HL-60 (cell line): Measurements from ENCODE around the gene KLF2.

Source experiments
- SPI1 ChIP-seq: IDR thresholded peaks from 2 replicates; pipeline ENCODE4 v1.6.1; 2012; ENCODE audit warnings: low read depth, mild to moderate bottlenecking, borderline replicate concordance
- TF ChIP-seq, protein P1 (sequence below): IDR thresholded peaks from one replicate; pipeline ENCODE4 v1.5.1; 2011; ENCODE audit warnings: low read length, control low read depth, inconsistent platforms; ENCODE audit not compliant: insufficient read depth
- TF ChIP-seq, protein P2 (sequence below): IDR thresholded peaks from 2 replicates; pipeline ENCODE4 v1.6.1; 2012; ENCODE audit warnings: low read depth; ENCODE audit not compliant: insufficient replicate concordance

DNA sequence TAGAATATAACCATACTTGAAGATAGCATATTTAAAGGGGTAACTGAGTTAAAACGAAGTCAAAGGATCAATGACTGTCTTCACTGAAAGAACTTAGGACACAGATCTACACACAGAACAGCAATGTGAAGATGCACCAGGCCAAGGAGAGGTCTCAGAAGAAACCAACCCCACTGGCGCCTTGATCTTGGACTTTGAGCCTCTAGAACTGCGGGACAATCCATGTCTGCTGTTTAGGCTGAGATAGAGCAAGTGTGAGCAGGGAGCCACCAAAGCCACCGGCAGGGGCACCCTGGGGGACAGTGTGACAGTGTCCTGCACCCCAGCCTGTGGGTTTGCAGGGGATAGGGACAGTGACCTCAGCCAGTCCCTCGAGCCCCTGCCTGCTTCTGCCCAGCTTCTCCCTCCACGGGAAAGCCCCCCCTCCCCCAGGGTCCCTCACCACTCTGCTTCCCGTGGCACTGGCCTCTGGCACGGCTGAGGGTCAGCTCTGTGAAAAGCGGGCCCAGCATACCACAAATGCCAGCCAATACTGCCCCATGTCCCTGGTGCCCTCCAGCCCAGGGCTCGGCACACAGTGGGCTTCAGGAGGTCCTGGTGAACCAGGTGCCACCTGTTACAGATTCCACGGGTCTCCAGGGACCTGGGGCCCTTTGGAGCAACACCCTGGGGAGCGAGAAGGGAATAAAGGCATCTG, 40.8 kb downstream of the KLF2 start:
- TF ChIP-seq, protein P1, sequence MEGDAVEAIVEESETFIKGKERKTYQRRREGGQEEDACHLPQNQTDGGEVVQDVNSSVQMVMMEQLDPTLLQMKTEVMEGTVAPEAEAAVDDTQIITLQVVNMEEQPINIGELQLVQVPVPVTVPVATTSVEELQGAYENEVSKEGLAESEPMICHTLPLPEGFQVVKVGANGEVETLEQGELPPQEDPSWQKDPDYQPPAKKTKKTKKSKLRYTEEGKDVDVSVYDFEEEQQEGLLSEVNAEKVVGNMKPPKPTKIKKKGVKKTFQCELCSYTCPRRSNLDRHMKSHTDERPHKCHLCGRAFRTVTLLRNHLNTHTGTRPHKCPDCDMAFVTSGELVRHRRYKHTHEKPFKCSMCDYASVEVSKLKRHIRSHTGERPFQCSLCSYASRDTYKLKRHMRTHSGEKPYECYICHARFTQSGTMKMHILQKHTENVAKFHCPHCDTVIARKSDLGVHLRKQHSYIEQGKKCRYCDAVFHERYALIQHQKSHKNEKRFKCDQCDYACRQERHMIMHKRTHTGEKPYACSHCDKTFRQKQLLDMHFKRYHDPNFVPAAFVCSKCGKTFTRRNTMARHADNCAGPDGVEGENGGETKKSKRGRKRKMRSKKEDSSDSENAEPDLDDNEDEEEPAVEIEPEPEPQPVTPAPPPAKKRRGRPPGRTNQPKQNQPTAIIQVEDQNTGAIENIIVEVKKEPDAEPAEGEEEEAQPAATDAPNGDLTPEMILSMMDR: no peak
- no peak for TF ChIP-seq SPI1
- TF ChIP-seq, protein P2, sequence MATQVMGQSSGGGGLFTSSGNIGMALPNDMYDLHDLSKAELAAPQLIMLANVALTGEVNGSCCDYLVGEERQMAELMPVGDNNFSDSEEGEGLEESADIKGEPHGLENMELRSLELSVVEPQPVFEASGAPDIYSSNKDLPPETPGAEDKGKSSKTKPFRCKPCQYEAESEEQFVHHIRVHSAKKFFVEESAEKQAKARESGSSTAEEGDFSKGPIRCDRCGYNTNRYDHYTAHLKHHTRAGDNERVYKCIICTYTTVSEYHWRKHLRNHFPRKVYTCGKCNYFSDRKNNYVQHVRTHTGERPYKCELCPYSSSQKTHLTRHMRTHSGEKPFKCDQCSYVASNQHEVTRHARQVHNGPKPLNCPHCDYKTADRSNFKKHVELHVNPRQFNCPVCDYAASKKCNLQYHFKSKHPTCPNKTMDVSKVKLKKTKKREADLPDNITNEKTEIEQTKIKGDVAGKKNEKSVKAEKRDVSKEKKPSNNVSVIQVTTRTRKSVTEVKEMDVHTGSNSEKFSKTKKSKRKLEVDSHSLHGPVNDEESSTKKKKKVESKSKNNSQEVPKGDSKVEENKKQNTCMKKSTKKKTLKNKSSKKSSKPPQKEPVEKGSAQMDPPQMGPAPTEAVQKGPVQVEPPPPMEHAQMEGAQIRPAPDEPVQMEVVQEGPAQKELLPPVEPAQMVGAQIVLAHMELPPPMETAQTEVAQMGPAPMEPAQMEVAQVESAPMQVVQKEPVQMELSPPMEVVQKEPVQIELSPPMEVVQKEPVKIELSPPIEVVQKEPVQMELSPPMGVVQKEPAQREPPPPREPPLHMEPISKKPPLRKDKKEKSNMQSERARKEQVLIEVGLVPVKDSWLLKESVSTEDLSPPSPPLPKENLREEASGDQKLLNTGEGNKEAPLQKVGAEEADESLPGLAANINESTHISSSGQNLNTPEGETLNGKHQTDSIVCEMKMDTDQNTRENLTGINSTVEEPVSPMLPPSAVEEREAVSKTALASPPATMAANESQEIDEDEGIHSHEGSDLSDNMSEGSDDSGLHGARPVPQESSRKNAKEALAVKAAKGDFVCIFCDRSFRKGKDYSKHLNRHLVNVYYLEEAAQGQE: no peak
